H1 (cell line): Measurements from ENCODE around the gene VEPH1. TPM values are rescaled to one million over a fixed set of nuclear protein-coding genes. Genes with fewer than 3 reads are reported as not detected.

ENCODE experiments used
- CTCF ChIA-PET: fragments of 300-600 bp; sonication (Branson Sonifier 250); formaldehyde crosslinking; loops from one replicate; lab custom pipeline; 2021; ENCODE audit not compliant: partially characterized antibody; lab: Charles Lee
- POLR2A ChIA-PET: fragments of 300-600 bp; sonication (Branson Sonifier 250); formaldehyde crosslinking; loops from one replicate; lab custom pipeline; 2021; ENCODE audit warnings: inconsistent platforms; ENCODE audit not compliant: partially characterized antibody; lab: Charles Lee
- DNase-seq, 2 experiments: peaks; one replicate each; pipeline versions ENCODE4 v3.0.0 to v3.0.0-alpha.2; 2010 to 2022; ENCODE audit warnings: low spot score in 2 of 2, low read depth in 1 of 2, mixed read lengths in 1 of 2
- FAIRE-seq: peaks from 2 replicates; lab custom pipeline; 2011; peaks lifted over from hg19 to GRCh38; lab: Jason Lieb, UNC
- H2AFZ ChIP-seq: 2 replicates; pipeline ENCODE4 v1.8.1; 2012; ENCODE audit warnings: low read length, inconsistent platforms
- H2AK5ac ChIP-seq: 2 replicates; pipeline ENCODE4 v1.6.1; 2013; ENCODE audit warnings: low read depth, low read length
- H2BK120ac ChIP-seq: replicated peaks from 2 replicates; pipeline ENCODE3; 2013; ENCODE audit warnings: low read depth, low read length, inconsistent platforms
- H2BK12ac ChIP-seq: 2 replicates; pipeline ENCODE4 v1.6.1; 2013; ENCODE audit warnings: low read depth, low read length
- H2BK15ac ChIP-seq: 2 replicates; pipeline ENCODE4 v1.6.1; 2013; ENCODE audit warnings: low read length
- H2BK20ac ChIP-seq: 2 replicates; pipeline ENCODE4 v1.6.1; 2013; ENCODE audit warnings: low read length
- H2BK5ac ChIP-seq: 2 replicates; pipeline ENCODE4 v1.6.1; 2013; ENCODE audit warnings: low read depth, low read length
- H3K14ac ChIP-seq: 2 replicates; pipeline ENCODE4 v1.6.1; 2013; ENCODE audit warnings: inconsistent platforms; ENCODE audit not compliant: insufficient read length
- H3K18ac ChIP-seq: 2 replicates; pipeline ENCODE4 v1.6.1; 2013; ENCODE audit warnings: low read length; ENCODE audit errors: extremely low read depth
- H3K23ac ChIP-seq: 2 replicates; pipeline ENCODE4 v1.6.1; 2013; ENCODE audit warnings: inconsistent platforms; ENCODE audit not compliant: insufficient read length
- H3K23me2 ChIP-seq: 2 replicates; pipeline ENCODE4 v1.6.1; 2013; ENCODE audit warnings: low read depth, low read length
- H3K27ac ChIP-seq: 2 replicates; pipeline ENCODE4 v1.6.1; 2011; ENCODE audit warnings: low read depth, low read length, inconsistent platforms
- H3K27me3 ChIP-seq, 4 experiments: replicated peaks in 1 of 4; 1 replicate in 1 of 4; 2 replicates in 3 of 4; pipeline versions ENCODE4 v1.6.1 to v1.8.1; 2011 to 2013; ENCODE audit warnings: low read length in 3 of 4, mild to moderate bottlenecking in 3 of 4, inconsistent platforms in 2 of 4, mixed read lengths in 2 of 4, moderate library complexity in 1 of 4; ENCODE audit not compliant: control insufficient read depth in 3 of 4, insufficient read depth in 3 of 4; ENCODE audit errors: extremely low read depth in 1 of 4
- H3K36me3 ChIP-seq, 4 experiments: 2 replicates each; pipeline versions ENCODE4 v1.6.1 to v1.8.1; 2011 to 2013; ENCODE audit warnings: mild to moderate bottlenecking in 4 of 4, low read length in 3 of 4, moderate library complexity in 2 of 4, control low read depth in 1 of 4, inconsistent platforms in 1 of 4; ENCODE audit not compliant: insufficient read depth in 4 of 4, control insufficient read depth in 2 of 4
- H3K4ac ChIP-seq: replicated peaks from 2 replicates; pipeline ENCODE3; 2013; ENCODE audit warnings: low read length, low read depth, mixed read lengths, inconsistent platforms; ENCODE audit not compliant: insufficient read length
- H3K4me1 ChIP-seq, 4 experiments: replicated peaks in 1 of 4; 1 replicate in 1 of 4; 2 replicates in 3 of 4; pipeline versions ENCODE4 v1.6.1 to v1.8.1; 2011 to 2013; ENCODE audit warnings: low read length in 3 of 4, inconsistent platforms in 2 of 4, mixed read lengths in 1 of 4; ENCODE audit not compliant: insufficient read depth in 4 of 4, control insufficient read depth in 3 of 4
- H3K4me2 ChIP-seq, 2 experiments: 2 replicates each; pipeline versions ENCODE4 v1.6.1 to v1.8.1; 2011 to 2013; ENCODE audit warnings: low read depth in 2 of 2, low read length in 2 of 2, control low read depth in 1 of 2, inconsistent platforms in 1 of 2, mild to moderate bottlenecking in 1 of 2; ENCODE audit not compliant: insufficient read depth in 1 of 2
- H3K4me3 ChIP-seq, 4 experiments: fragments of 200-600, 300-600 bp in 1 of 4; sonication (generic), shearing (Covaris generic), sonication (Bioruptor Twin) in 1 of 4; 2 replicates each; pipeline versions ENCODE4 v1.5.1 to v1.8.1; 2011 to 2016; ENCODE audit warnings: low read length in 4 of 4, low read depth in 3 of 4, control low read depth in 2 of 4, inconsistent platforms in 2 of 4, mild to moderate bottlenecking in 2 of 4, mixed read lengths in 1 of 4, moderate library complexity in 1 of 4; ENCODE audit not compliant: insufficient read depth in 2 of 4; ENCODE audit errors: extremely low read depth in 1 of 4
- H3K56ac ChIP-seq: replicated peaks from 2 replicates; pipeline ENCODE3; 2013; ENCODE audit warnings: low read depth, mild to moderate bottlenecking, mixed read lengths, low read length, inconsistent platforms; ENCODE audit not compliant: insufficient read length
- H3K79me1 ChIP-seq: 2 replicates; pipeline ENCODE4 v1.6.1; 2013; ENCODE audit warnings: low read depth, low read length, control low read depth
- H3K79me2 ChIP-seq, 2 experiments: 2 replicates each; pipeline versions ENCODE4 v1.6.1 to v1.8.1; 2012 to 2013; ENCODE audit warnings: low read length in 2 of 2, mild to moderate bottlenecking in 2 of 2, inconsistent platforms in 1 of 2; ENCODE audit not compliant: insufficient read depth in 2 of 2, control insufficient read depth in 1 of 2
- H3K9ac ChIP-seq, 4 experiments: replicated peaks in 1 of 4; 1 replicate in 1 of 4; 2 replicates in 3 of 4; pipeline versions ENCODE4 v1.6.1 to v1.8.1; 2011 to 2013; ENCODE audit warnings: low read depth in 3 of 4, low read length in 3 of 4, control low read depth in 2 of 4, mild to moderate bottlenecking in 2 of 4, moderate library complexity in 2 of 4, inconsistent platforms in 1 of 4; ENCODE audit errors: extremely low read depth in 1 of 4
- H3K9me3 ChIP-seq, 2 experiments: 2 replicates each; pipeline versions ENCODE4 v1.6.1 to v1.8.1; 2012 to 2013; ENCODE audit warnings: mild to moderate bottlenecking in 2 of 2, moderate library complexity in 2 of 2, control low read depth in 1 of 2, inconsistent platforms in 1 of 2, low read depth in 1 of 2, low read length in 1 of 2, mixed read lengths in 1 of 2; ENCODE audit not compliant: insufficient read depth in 2 of 2
- H4K20me1 ChIP-seq, 2 experiments: replicated peaks in 1 of 2; 2 replicates each; pipeline versions ENCODE3 to v1.8.1; 2011 to 2013; ENCODE audit warnings: inconsistent platforms in 2 of 2, low read length in 2 of 2, mild to moderate bottlenecking in 1 of 2; ENCODE audit not compliant: insufficient read depth in 2 of 2, control insufficient read depth in 1 of 2
- H4K5ac ChIP-seq: 2 replicates; pipeline ENCODE4 v1.6.1; 2013; ENCODE audit warnings: low read length, low read depth, mixed read lengths, inconsistent platforms; ENCODE audit not compliant: insufficient read length
- H4K8ac ChIP-seq: 2 replicates; pipeline ENCODE4 v1.8.0; 2013; ENCODE audit warnings: mild to moderate bottlenecking, moderate library complexity, low read length, inconsistent platforms; ENCODE audit not compliant: insufficient read depth; ENCODE audit errors: extremely low read depth
- H4K91ac ChIP-seq: replicated peaks from 2 replicates; pipeline ENCODE3; 2013; ENCODE audit warnings: low read length, mixed read lengths, inconsistent platforms; ENCODE audit not compliant: insufficient read length
- ASH2L ChIP-seq: fragments of 200-600, 300-600 bp; sonication (generic); IDR thresholded peaks from one replicate; pipeline ENCODE4 v1.7.1; 2017; ENCODE audit warnings: low read length
- CHD2 ChIP-seq: IDR thresholded peaks from 2 replicates; pipeline ENCODE4 v1.6.1; 2012; ENCODE audit warnings: low read length, improper control_type of control experiment
- FOSL1 ChIP-seq: IDR thresholded peaks from 2 replicates; pipeline ENCODE4 v1.6.1; 2011; ENCODE audit warnings: mild to moderate bottlenecking, low read depth, low read length, moderate library complexity; ENCODE audit not compliant: insufficient read depth
- KDM4A ChIP-seq: IDR thresholded peaks from one replicate; pipeline ENCODE4 v1.7.1; 2012; ENCODE audit warnings: low read depth, mild to moderate bottlenecking, moderate library complexity, low read length, inconsistent platforms; ENCODE audit not compliant: severe bottlenecking
- NANOG ChIP-seq: IDR thresholded peaks from 2 replicates; pipeline ENCODE4 v1.6.1; 2011; ENCODE audit warnings: low read length, low read depth, mild to moderate bottlenecking, inconsistent platforms; ENCODE audit not compliant: insufficient read depth, poor library complexity, severe bottlenecking
- SIX5 ChIP-seq: IDR thresholded peaks from 2 replicates; pipeline ENCODE4 v1.6.1; 2011; ENCODE audit warnings: mild to moderate bottlenecking, low read depth, low read length
- WGBS, 2 experiments: shearing (Covaris generic) in 1 of 2; methylation state at CpG; one replicate each; pipeline versions ENCODE4 v1.1.6 to v1.1.7; 2013 to 2015; ENCODE audit warnings: low lambda C conversion rate in 2 of 2, mixed read lengths in 2 of 2, inconsistent platforms in 1 of 2, low coverage in 1 of 2, missing lambda C conversion rate in 1 of 2; ENCODE audit not compliant: insufficient replicate concordance in 2 of 2, insufficient coverage in 1 of 2, insufficient read length in 1 of 2; ENCODE audit errors: extremely low coverage in 1 of 2, missing lambda C conversion rate in 1 of 2; 5-methylcytosine and 5-hydroxymethylcytosine counted together
- polyA plus RNA-seq, 7 experiments: library from polyadenylated mRNA; depleted of rRNA in 3 of 7; stranded (reverse) in 5 of 7; unstranded in 2 of 7; fragments of >200 nt in 5 of 7; fragments of 200-250 nt in 2 of 7; gene quantifications; 1 replicate in 5 of 7; 2 replicates in 1 of 7; 4 replicates in 1 of 7; pipeline versions ENCODE4 v1.2.1 to v1.2.3, GENCODE V29; 2011 to 2013; ENCODE audit warnings: missing spikeins in 2 of 7, mixed read lengths in 2 of 7
- total RNA-seq: library from RNA; stranded (reverse); fragmentation: NEBNext Ultra II Directional; extraction: Animal tissue kit (Norgen Biotek cat#: 25700); gene quantifications from 2 replicates; pipeline ENCODE4 v1.2.1, GENCODE V29; 2021
- TF ChIP-seq, protein P1 (sequence below): IDR thresholded peaks from 2 replicates; pipeline ENCODE4 v1.6.1; 2011; ENCODE audit warnings: low read depth, mild to moderate bottlenecking, low read length; ENCODE audit not compliant: insufficient read depth

Gene VEPH1
- total and polyA plus RNA-seq, 2 of the 8 experiments (the other 6 are each of a cell fraction or from before 2014, with no cell fraction given) = 12.0 to 18.3 TPM

DNA sequence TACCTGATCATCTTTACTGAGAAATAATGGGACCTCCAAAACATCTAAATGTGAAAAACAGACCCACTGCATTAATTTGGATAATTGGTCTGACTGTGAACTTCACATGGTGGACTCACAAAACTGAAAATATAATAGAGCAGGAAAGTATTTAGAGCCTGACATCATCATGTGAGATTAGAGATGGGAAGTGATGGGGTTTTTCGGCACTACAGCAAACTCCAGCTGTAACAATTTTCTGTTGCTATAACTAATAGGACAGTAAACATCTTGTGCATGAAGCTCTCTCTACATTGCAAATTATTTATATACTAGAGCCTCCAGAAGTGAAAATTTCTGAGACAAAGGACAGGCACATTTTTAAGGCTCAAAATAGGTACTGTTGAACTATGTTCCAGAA lies 32.2 kb downstream of the VEPH1 start:
- DNase-seq (no peak), FAIRE-seq (no peak)
- no peak overlapping the region for H3K4ac ChIP-seq
- no peak overlapping the region for H4K5ac ChIP-seq
- H3K79me1 ChIP-seq = no peaks in the 10 kb centered on the region
- ChIA-PET POLR2A (no interaction called here), CTCF (no interaction called here)
- no peak overlapping the region for H3K18ac ChIP-seq
- H2BK20ac ChIP-seq = no peak overlapping the region
- no peaks in the 10 kb centered on the region for H3K36me3 ChIP-seq
- H3K4me1 ChIP-seq = no peaks in the 10 kb centered on the region
- H3K23me2 ChIP-seq = no peaks in the 10 kb centered on the region; the same call in 1 of the 2 replicates
- no peak overlapping the region for H2BK120ac ChIP-seq
- WGBS, 2 experiments = 96% methylated on average over 1 of the region's 1 CpG; no CpG with 5 or more reads in 1 of the 2 experiments
- no peaks in the 10 kb centered on the region for H3K9me3 ChIP-seq
- H2BK12ac ChIP-seq = no peak overlapping the region
- TF ChIP-seq ASH2L (no peak), KDM4A (no peak), SIX5 (no peak), FOSL1 (no peak), CHD2 (no peak), NANOG (no peak)
- TF ChIP-seq, protein P1, sequence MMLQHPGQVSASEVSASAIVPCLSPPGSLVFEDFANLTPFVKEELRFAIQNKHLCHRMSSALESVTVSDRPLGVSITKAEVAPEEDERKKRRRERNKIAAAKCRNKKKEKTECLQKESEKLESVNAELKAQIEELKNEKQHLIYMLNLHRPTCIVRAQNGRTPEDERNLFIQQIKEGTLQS = no peak
- no peak overlapping the region for H3K9ac ChIP-seq
- no peak overlapping the region for H2AK5ac ChIP-seq
- no peaks in the 10 kb centered on the region for H3K79me2 ChIP-seq
- no peaks in the 10 kb centered on the region for H3K27me3 ChIP-seq
- no peaks in the 10 kb centered on the region for H4K20me1 ChIP-seq
- no peak overlapping the region for H3K4me3 ChIP-seq
- no peak overlapping the region for H4K91ac ChIP-seq
- H3K4me2 ChIP-seq = no peak overlapping the region
- no peak overlapping the region for H4K8ac ChIP-seq
- no peak overlapping the region for H3K56ac ChIP-seq
- no peak overlapping the region for H3K27ac ChIP-seq
- no peak overlapping the region for H2BK5ac ChIP-seq
- no peak overlapping the region for H3K23ac ChIP-seq
- H2BK15ac ChIP-seq = no peak overlapping the region
- no peak overlapping the region for H3K14ac ChIP-seq
- H2AFZ ChIP-seq = no peak overlapping the region
